ENCODE results near the gene PREP.

Gene PREP

GRCh38 chr6:105291525-105291924 lies 111.4 kb downstream of the PREP start:
- Histone ChIP-seq H3K4me1 (ENCODE audit: insufficient read depth, low read length, poor library complexity, severe bottlenecking) (no peaks in the 10 kb centered on the region), H3K4me2 (ENCODE audit: low read depth, low read length, poor library complexity, severe bottlenecking) (no peak overlapping the region), H3K36me3 (ENCODE audit: insufficient read depth, low read length) (peaks cover 29% of the 10 kb centered on the region; the same call in 1 of the 2 replicates), H3K9me2 (replicated peaks; ENCODE audit: low read depth, low read length) (no peaks in the 10 kb centered on the region), H3K27me3 (ENCODE audit: insufficient read depth, low read length, poor library complexity, severe bottlenecking) (no peaks in the 10 kb centered on the region), H3F3A (ENCODE audit: low read depth) (no peaks in the 10 kb centered on the region), H2AFZ (ENCODE audit: low read length) (no peak overlapping the region), H3K4me3 (ENCODE audit: low read length, poor library complexity, severe bottlenecking) (no peak overlapping the region), H4K20me1 (ENCODE audit: insufficient read depth, low read length, poor library complexity, severe bottlenecking) (no peaks in the 10 kb centered on the region), H3K79me2 (ENCODE audit: insufficient read depth, low read length) (no peaks in the 10 kb centered on the region), H3K9me3 (ENCODE audit: insufficient read depth, low read depth, low read length) (no peaks in the 10 kb centered on the region), H3K9ac (ENCODE audit: low read depth, low read length, poor library complexity, severe bottlenecking) (no peak overlapping the region)
- TF ChIP-seq EZH2phosphoT487 (IDR thresholded peaks at IDR 0.05; ENCODE audit: borderline replicate concordance) (no peak), CTCF (conservative IDR thresholded peaks at IDR 0.05; ENCODE audit: low read length) (no peak)

GRCh38 chr6:105282631-105283585 lies 120.0 kb downstream of the PREP start:
- Histone ChIP-seq H3K4me2 (ENCODE audit: low read depth, low read length, poor library complexity, severe bottlenecking) (no peak overlapping the region), H3K9me3 (ENCODE audit: insufficient read depth, low read depth, low read length) (no peaks in the 10 kb centered on the region), H4K20me1 (ENCODE audit: insufficient read depth, low read length, poor library complexity, severe bottlenecking) (no peaks in the 10 kb centered on the region), H3K36me3 (ENCODE audit: insufficient read depth, low read length) (peaks cover 84% of the 10 kb centered on the region; the same call in 1 of the 2 replicates), H3K79me2 (ENCODE audit: insufficient read depth, low read length) (no peaks in the 10 kb centered on the region), H3K27me3 (ENCODE audit: insufficient read depth, low read length, poor library complexity, severe bottlenecking) (no peaks in the 10 kb centered on the region), H3F3A (ENCODE audit: low read depth) (no peaks in the 10 kb centered on the region), H3K9me2 (replicated peaks; ENCODE audit: low read depth, low read length) (no peaks in the 10 kb centered on the region), H2AFZ (ENCODE audit: low read length) (no peak overlapping the region), H3K4me3 (ENCODE audit: low read length, poor library complexity, severe bottlenecking) (no peak overlapping the region), H3K4me1 (ENCODE audit: insufficient read depth, low read length, poor library complexity, severe bottlenecking) (no peaks in the 10 kb centered on the region), H3K9ac (ENCODE audit: low read depth, low read length, poor library complexity, severe bottlenecking) (no peak overlapping the region)
- TF ChIP-seq EZH2phosphoT487 (IDR thresholded peaks at IDR 0.05; ENCODE audit: borderline replicate concordance) (no peak), CTCF (conservative IDR thresholded peaks at IDR 0.05; ENCODE audit: low read length) (no peak)

GRCh38 chr6:105280033-105280432 lies 122.8 kb downstream of the PREP start:
- no peaks in the 10 kb centered on the region for H3K79me2 ChIP-seq (ENCODE audit: insufficient read depth, low read length)
- no peak overlapping the region for H3K4me2 ChIP-seq (ENCODE audit: low read depth, low read length, poor library complexity, severe bottlenecking)
- H3K9me2 ChIP-seq (replicated peaks; ENCODE audit: low read depth, low read length): no peaks in the 10 kb centered on the region
- no peak overlapping the region for H2AFZ ChIP-seq (ENCODE audit: low read length)
- TF ChIP-seq CTCF (conservative IDR thresholded peaks at IDR 0.05; ENCODE audit: low read length): no peak
- no peak for TF ChIP-seq EZH2phosphoT487 (IDR thresholded peaks at IDR 0.05; ENCODE audit: borderline replicate concordance)
- no peaks in the 10 kb centered on the region for H3F3A ChIP-seq (ENCODE audit: low read depth)
- H4K20me1 ChIP-seq (ENCODE audit: insufficient read depth, low read length, poor library complexity, severe bottlenecking): no peaks in the 10 kb centered on the region
- H3K9me3 ChIP-seq (ENCODE audit: insufficient read depth, low read depth, low read length): no peaks in the 10 kb centered on the region
- no peak overlapping the region for H3K4me3 ChIP-seq (ENCODE audit: low read length, poor library complexity, severe bottlenecking)
- no peak overlapping the region for H3K9ac ChIP-seq (ENCODE audit: low read depth, low read length, poor library complexity, severe bottlenecking)
- H3K27me3 ChIP-seq (ENCODE audit: insufficient read depth, low read length, poor library complexity, severe bottlenecking): no peaks in the 10 kb centered on the region
- peaks cover 86% of the 10 kb centered on the region; the same call in 1 of the 2 replicates for H3K36me3 ChIP-seq (ENCODE audit: insufficient read depth, low read length)
- H3K4me1 ChIP-seq (ENCODE audit: insufficient read depth, low read length, poor library complexity, severe bottlenecking): no peaks in the 10 kb centered on the region
